MM.1S (cell line): ENCODE measurements around the gene TNRC6A.

ENCODE experiments used
- DNase-seq: peaks from one replicate; pipeline ENCODE4 v3.0.0-alpha.2; 2015
- H2AFZ ChIP-seq: fragments of 300-600 bp; sonication (generic); 2 replicates; pipeline ENCODE4 v1.6.0; 2016; ENCODE audit warnings: antibody characterized with exemption, low read length
- H3F3A ChIP-seq: fragments of 300-600 bp; sonication (generic); 2 replicates; pipeline ENCODE4 v1.6.1; 2016; ENCODE audit warnings: mild to moderate bottlenecking, antibody characterized with exemption, low read length, moderate library complexity, mixed read lengths; ENCODE audit not compliant: insufficient read depth
- H3K27ac ChIP-seq: fragments of 300-600 bp; sonication (generic); 2 replicates; pipeline ENCODE4 v1.5.1; 2016; ENCODE audit warnings: mild to moderate bottlenecking, low read length
- H3K27me3 ChIP-seq: fragments of 300-600 bp; sonication (generic); replicated peaks from 2 replicates; pipeline ENCODE4 v1.6.0; 2016; ENCODE audit warnings: low read length; ENCODE audit not compliant: insufficient read depth
- H3K36me3 ChIP-seq: fragments of 300-600 bp; sonication (generic); replicated peaks from 2 replicates; pipeline ENCODE4 v1.6.1; 2016; ENCODE audit warnings: mild to moderate bottlenecking, low read length, mixed read lengths; ENCODE audit not compliant: insufficient read depth
- H3K4me1 ChIP-seq: fragments of 300-600 bp; sonication (generic); 2 replicates; pipeline ENCODE4 v1.6.1; 2016; ENCODE audit warnings: low read length, mixed read lengths
- H3K4me2 ChIP-seq: fragments of 300-600 bp; sonication (generic); 2 replicates; pipeline ENCODE4 v1.6.0; 2016; ENCODE audit warnings: low read depth, low read length
- H3K4me3 ChIP-seq: fragments of 300-600 bp; sonication (generic); 2 replicates; pipeline ENCODE4 v1.5.1; 2016; ENCODE audit warnings: low read length, mixed read lengths
- H3K79me2 ChIP-seq: fragments of 300-600 bp; sonication (generic); 2 replicates; pipeline ENCODE4 v1.6.1; 2016; ENCODE audit warnings: mixed run types, low read length, mixed read lengths
- H3K9ac ChIP-seq: fragments of 300-600 bp; sonication (generic); 2 replicates; pipeline ENCODE4 v1.6.1; 2016; ENCODE audit warnings: low read length, mixed read lengths
- H3K9me2 ChIP-seq: fragments of 300-600 bp; sonication (generic); replicated peaks from 2 replicates; pipeline ENCODE4 v1.6.1; 2016; ENCODE audit warnings: mild to moderate bottlenecking, low read length, mixed read lengths; ENCODE audit not compliant: insufficient read depth
- H3K9me3 ChIP-seq: fragments of 300-600 bp; sonication (generic); replicated peaks from 2 replicates; pipeline ENCODE4 v1.6.1; 2016; ENCODE audit warnings: mild to moderate bottlenecking, low read length, mixed read lengths; ENCODE audit not compliant: insufficient read depth
- H4K20me1 ChIP-seq: fragments of 300-600 bp; sonication (generic); 2 replicates; pipeline ENCODE4 v1.6.1; 2016; ENCODE audit warnings: mild to moderate bottlenecking, low read length, moderate library complexity, mixed read lengths; ENCODE audit not compliant: insufficient read depth
- EZH2 ChIP-seq: fragments of 300-600 bp; sonication (generic); optimal IDR thresholded peaks from 2 replicates; pipeline ENCODE3; 2017; ENCODE audit warnings: low read depth, mild to moderate bottlenecking, antibody characterized with exemption, low read length, mixed read lengths
- EZH2phosphoT487 ChIP-seq: fragments of 300-600 bp; sonication (generic); IDR thresholded peaks from 2 replicates; pipeline ENCODE4 v1.6.1; 2018; ENCODE audit warnings: antibody characterized with exemption, low read length
- TF ChIP-seq, protein P1 (sequence below): fragments of 300-600 bp; sonication (generic); IDR thresholded peaks from 2 replicates; pipeline ENCODE4 v1.5.1; 2016; ENCODE audit warnings: antibody characterized with exemption, low read length, mixed read lengths

Gene TNRC6A

DNA sequence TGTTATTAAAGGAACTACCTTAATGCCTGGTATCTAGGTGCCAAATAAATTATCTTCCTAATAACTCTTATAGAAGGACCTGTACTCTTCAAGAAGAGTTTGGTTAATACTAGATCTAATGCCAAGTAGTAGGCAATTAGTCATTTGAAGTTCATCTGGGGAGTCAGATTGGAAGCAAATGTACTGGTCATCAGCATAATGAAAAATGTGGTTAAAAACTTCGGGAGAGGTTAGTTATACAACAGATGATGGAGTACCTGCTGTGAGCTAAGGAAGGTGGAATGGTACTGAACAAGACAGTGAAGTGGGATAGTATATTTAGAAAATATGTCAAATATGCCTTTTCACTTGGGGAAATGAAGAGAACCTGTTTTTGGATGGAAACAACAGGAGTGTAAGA is 49.2 kb downstream of the TNRC6A start:
- Histone ChIP-seq H3K27ac (no peak overlapping the region), H3K9me2 (no peaks in the 10 kb centered on the region), H2AFZ (no peak overlapping the region), H3K4me1 (no peaks in the 10 kb centered on the region), H3K9me3 (no peaks in the 10 kb centered on the region), H3K4me2 (no peak overlapping the region), H4K20me1 (no peaks in the 10 kb centered on the region), H3K27me3 (no peaks in the 10 kb centered on the region), H3F3A (no peaks in the 10 kb centered on the region), H3K4me3 (no peak overlapping the region), H3K79me2 (peaks cover 29% of the 10 kb centered on the region), H3K36me3 (no peaks in the 10 kb centered on the region), H3K9ac (no peak overlapping the region)
- DNase-seq, result no peak
- TF ChIP-seq EZH2phosphoT487 (no peak), EZH2 (no peak)
- TF ChIP-seq, protein P1, sequence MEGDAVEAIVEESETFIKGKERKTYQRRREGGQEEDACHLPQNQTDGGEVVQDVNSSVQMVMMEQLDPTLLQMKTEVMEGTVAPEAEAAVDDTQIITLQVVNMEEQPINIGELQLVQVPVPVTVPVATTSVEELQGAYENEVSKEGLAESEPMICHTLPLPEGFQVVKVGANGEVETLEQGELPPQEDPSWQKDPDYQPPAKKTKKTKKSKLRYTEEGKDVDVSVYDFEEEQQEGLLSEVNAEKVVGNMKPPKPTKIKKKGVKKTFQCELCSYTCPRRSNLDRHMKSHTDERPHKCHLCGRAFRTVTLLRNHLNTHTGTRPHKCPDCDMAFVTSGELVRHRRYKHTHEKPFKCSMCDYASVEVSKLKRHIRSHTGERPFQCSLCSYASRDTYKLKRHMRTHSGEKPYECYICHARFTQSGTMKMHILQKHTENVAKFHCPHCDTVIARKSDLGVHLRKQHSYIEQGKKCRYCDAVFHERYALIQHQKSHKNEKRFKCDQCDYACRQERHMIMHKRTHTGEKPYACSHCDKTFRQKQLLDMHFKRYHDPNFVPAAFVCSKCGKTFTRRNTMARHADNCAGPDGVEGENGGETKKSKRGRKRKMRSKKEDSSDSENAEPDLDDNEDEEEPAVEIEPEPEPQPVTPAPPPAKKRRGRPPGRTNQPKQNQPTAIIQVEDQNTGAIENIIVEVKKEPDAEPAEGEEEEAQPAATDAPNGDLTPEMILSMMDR, result no peak

DNA sequence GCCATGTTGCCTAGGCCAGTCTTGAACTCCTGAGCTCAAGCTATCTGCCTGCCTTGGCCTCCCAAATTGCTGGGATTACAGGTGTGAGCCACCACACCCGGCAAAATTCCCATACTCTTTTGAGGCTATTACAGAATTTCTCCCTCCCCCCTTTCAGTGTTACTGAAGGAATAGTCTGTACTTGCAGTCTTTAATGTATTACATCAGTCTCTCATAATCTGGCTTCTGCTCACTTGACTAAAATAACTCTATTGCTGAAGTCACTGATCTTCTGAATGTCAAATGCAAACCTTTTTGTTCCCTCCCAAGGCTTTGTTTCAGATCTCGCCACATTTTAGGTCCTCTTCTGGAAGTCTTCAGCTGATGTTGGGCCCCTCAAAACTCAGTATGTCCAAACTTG is 51.8 kb downstream of the TNRC6A start:
- Histone ChIP-seq H3K36me3 (0 out of 2 replicates have a peak, but pooled peaks cover 3% of the 10 kb centered on the region), H3K4me3 (no peak overlapping the region), H2AFZ (no peak overlapping the region), H3K4me1 (no peaks in the 10 kb centered on the region), H3K27ac (no peak overlapping the region), H3K9me2 (no peaks in the 10 kb centered on the region), H3K79me2 (peaks cover 6% of the 10 kb centered on the region; the same call in 1 of the 2 replicates), H3K9ac (no peak overlapping the region), H3F3A (no peaks in the 10 kb centered on the region), H3K4me2 (no peak overlapping the region), H3K27me3 (no peaks in the 10 kb centered on the region), H4K20me1 (no peaks in the 10 kb centered on the region), H3K9me3 (no peaks in the 10 kb centered on the region)
- no peak for DNase-seq
- no peak for TF ChIP-seq EZH2phosphoT487
- no peak for TF ChIP-seq EZH2
- TF ChIP-seq, protein P1, result no peak

DNA sequence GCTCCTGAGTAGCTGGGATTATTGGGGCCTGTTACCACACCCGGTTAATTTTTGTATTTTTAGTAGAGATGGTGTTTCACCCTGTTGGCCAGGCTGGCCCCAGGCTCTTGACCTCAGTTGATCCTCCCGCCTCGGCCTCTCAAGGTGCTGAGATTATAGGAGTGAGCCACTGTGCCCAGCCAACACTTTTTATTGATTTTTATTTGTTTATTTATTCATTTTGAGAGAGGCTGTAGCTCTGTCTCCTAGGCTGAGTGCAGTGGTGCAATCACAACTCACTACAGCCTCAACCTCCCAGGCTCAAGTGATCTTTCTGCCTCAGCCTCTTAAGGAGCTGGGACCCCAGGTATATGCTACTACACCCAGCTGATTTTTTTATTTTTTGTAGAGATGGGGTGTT is 54.7 kb downstream of the TNRC6A start:
- H3K79me2 ChIP-seq, result peaks cover 12% of the 10 kb centered on the region; the same call in 1 of the 2 replicates
- H2AFZ ChIP-seq, result no peak overlapping the region
- no peaks in the 10 kb centered on the region for H3K27me3 ChIP-seq
- H3K4me1 ChIP-seq, result no peaks in the 10 kb centered on the region
- H3K4me3 ChIP-seq, result no peak overlapping the region
- no peaks in the 10 kb centered on the region for H4K20me1 ChIP-seq
- no peak for DNase-seq
- no peaks in the 10 kb centered on the region for H3F3A ChIP-seq
- H3K36me3 ChIP-seq, result peaks cover 5% of the 10 kb centered on the region; the same call in 1 of the 2 replicates
- no peaks in the 10 kb centered on the region for H3K9me3 ChIP-seq
- no peaks in the 10 kb centered on the region for H3K9me2 ChIP-seq
- TF ChIP-seq EZH2phosphoT487 (no peak), EZH2 (no peak)
- TF ChIP-seq, protein P1, result no peak
- no peak overlapping the region for H3K27ac ChIP-seq
- no peak overlapping the region for H3K4me2 ChIP-seq
- H3K9ac ChIP-seq, result no peak overlapping the region
